BLaER1 (cell line): Measurements from ENCODE around the gene HIBADH.
"Not testable (repeated sequence)": the region's sequence is repeated elsewhere in the genome, so short reads cannot be mapped to it uniquely, and the experiment has no call there.

Source experiments
- H3K27ac ChIP-seq: shearing (Covaris generic); formaldehyde crosslinking; 2 replicates; pipeline ENCODE4 v1.8.1; 2022
- H3K27me3 ChIP-seq: shearing (Covaris generic); formaldehyde crosslinking; 2 replicates; pipeline ENCODE4 v1.8.1; 2022
- H3K36me3 ChIP-seq: shearing (Covaris generic); formaldehyde crosslinking; 2 replicates; pipeline ENCODE4 v1.8.1; 2022
- H3K4me1 ChIP-seq: shearing (Covaris generic); formaldehyde crosslinking; 2 replicates; pipeline ENCODE4 v1.8.1; 2022
- H3K4me2 ChIP-seq: shearing (Covaris generic); formaldehyde crosslinking; 2 replicates; pipeline ENCODE4 v1.8.1; 2022
- H3K4me3 ChIP-seq: shearing (Covaris generic); formaldehyde crosslinking; 2 replicates; pipeline ENCODE4 v1.8.1; 2022
- H3K9ac ChIP-seq: shearing (Covaris generic); formaldehyde crosslinking; 2 replicates; pipeline ENCODE4 v1.8.1; 2022
- H3K9me3 ChIP-seq: shearing (Covaris generic); formaldehyde crosslinking; 2 replicates; pipeline ENCODE4 v1.8.1; 2022
- H4K20me1 ChIP-seq: shearing (Covaris generic); formaldehyde crosslinking; 2 replicates; pipeline ENCODE4 v1.8.1; 2022
- Cebpa-rat ChIP-seq: shearing (Covaris generic); IDR thresholded peaks from 2 replicates; pipeline ENCODE4 v1.8.1; 2022

The HIBADH gene

DNA sequence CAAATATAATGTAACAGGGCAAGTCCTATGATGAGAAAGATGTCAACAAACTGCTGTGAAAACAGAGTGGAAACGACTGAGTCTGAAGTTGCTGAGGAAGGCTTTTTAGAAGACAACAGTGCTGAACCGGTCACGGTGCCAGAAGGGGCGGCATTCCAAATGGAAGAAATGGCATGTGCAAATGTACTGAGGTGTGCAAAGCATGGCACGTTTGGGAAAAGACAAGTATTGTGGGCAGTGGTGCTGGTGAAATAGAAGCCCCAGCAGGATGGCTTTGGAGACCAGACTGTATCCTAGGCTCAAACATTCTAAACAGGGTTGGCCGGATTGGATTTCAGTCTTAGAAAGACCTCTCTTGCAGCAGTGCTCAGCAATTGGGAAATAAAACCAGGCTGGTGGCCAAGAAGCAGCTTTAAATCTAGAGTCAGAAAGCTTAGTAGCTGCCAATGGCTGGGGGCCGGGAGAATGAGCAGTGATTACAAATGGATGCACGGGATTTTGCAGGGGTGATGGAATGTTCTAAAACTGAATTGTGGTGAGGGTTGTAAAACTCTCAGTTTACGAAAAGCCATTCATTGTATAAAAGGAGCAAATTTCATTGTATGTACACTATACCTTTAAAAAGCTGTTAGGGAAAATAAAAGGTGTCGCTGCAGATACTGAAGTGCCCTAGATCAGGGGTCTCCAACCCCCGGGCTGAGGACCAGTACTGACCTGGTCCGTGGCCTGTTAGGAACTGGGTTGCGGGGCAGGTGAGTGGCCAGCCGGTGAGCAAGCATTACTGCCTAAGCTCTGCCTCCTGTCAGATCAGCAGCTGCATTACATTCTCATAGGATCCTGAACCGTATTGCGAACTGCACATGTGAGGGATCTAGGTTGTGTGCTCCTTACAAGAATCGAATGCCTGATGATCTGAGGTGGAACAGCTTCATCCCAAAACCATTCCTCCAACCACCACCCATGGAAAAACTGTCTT, 141.6 kb downstream of the HIBADH start:
- Histone ChIP-seq H3K9ac (no peak overlapping the region), H3K27ac (no peak overlapping the region), H3K4me2 (no peak overlapping the region), H3K4me1 (no peaks in the 10 kb centered on the region), H3K9me3 (no peaks in the 10 kb centered on the region), H3K36me3 (peaks cover 8% of the 10 kb centered on the region), H3K4me3 (no peak overlapping the region), H3K27me3 (no peaks in the 10 kb centered on the region), H4K20me1 (no peaks in the 10 kb centered on the region)
- TF ChIP-seq Cebpa-rat = no peak

DNA sequence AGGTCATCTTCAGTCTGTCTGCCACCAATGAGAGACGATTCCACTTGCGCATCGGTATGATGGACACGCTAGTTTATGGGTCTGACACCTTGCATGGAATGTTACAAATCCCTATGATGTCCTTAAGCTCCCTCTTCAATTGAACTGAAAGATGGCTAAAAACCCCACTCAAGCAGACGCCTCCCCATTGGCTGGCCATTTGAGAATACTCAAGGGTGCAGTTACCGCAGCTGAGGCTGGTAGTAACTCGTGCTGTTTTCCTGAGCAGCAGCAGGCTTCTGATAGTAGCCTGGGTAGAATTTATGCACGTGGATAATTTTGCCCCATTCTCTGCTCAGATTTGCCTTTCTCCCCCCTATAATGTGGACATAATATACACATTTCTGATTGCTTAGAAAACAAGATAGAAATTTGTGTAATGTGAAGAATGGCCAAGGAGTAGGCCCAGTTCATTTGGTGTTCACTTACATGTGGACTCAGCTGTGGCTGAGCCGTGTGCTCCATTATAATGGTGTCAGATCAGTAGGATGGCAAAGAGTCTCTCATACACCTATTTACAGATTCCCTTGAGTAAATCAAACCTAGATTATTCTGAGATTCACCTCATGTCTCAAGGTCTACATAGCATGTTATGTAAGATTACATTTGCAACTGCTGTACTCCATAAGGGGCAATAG, 142.8 kb downstream of the HIBADH start:
- Histone ChIP-seq H3K4me3 (no peak overlapping the region), H3K4me2 (no peak overlapping the region), H3K9ac (no peak overlapping the region), H3K36me3 (no peaks in the 10 kb centered on the region), H3K9me3 (no peaks in the 10 kb centered on the region), H3K27ac (no peak overlapping the region), H3K4me1 (no peaks in the 10 kb centered on the region), H4K20me1 (no peaks in the 10 kb centered on the region), H3K27me3 (no peaks in the 10 kb centered on the region)
- TF ChIP-seq Cebpa-rat = no peak

DNA sequence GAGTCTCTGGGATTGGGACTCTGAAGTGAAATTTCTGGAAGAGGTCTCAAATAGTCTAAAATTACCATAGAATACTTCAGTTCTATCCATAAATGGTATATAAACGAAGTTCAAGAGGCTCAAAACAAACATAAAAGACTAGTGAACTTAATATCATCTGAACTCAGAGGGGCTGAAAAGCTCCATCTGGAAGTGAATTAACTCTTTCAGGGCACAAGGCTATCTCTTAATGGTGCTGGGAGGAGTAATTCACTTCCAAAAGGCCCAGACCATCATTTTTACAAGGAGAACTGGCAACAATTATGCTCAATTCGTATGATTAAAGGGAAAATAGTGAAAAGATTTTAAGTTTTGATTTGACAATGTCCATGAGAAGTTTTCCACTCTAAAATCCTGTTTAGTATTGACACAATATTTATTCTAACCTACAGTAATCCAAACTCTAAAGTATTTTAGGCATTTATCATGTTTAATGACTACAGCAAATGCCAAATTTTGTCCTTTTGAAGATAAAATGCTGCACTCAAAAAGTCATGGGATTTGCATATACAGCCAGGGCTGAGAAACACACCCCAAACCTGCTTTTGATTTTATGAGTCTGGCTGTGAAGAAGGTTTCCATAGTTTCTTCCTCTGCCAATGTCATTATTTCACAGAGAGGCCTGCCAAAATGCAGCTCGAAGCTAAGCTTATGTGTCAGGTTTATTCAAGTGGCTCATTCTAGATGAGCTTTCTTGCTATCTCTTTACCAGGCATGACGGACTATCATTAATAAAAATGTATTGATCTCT, 143.9 kb downstream of the HIBADH start:
- TF ChIP-seq Cebpa-rat = no peak
- Histone ChIP-seq H3K27ac (no peak overlapping the region), H3K4me3 (no peak overlapping the region), H3K27me3 (no peaks in the 10 kb centered on the region), H3K4me1 (no peaks in the 10 kb centered on the region), H3K4me2 (no peak overlapping the region), H3K9me3 (no peaks in the 10 kb centered on the region), H4K20me1 (no peaks in the 10 kb centered on the region), H3K36me3 (no peaks in the 10 kb centered on the region), H3K9ac (no peak overlapping the region)

DNA sequence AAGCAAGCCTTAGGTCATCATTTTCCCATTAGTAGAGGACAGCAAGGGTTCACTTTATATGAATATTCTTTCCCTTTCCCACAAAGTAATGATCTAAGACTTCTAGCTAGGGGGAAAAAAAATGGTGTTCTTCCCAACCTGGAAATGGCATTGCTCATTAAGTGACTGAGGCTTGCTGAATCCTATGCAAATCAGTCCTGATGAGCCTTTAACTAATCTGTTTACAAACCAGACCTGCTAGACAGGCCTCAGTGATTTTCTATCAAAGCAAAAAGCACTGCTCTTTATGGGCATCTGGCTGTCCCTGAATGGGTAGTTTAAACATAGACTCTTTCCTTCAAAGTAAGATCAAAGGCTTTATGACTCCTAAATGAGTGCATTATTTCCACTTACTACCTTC, 146.3 kb downstream of the HIBADH start:
- Histone ChIP-seq H3K4me3 (no peak overlapping the region), H3K4me1 (no peaks in the 10 kb centered on the region), H3K36me3 (no peaks in the 10 kb centered on the region), H3K4me2 (no peak overlapping the region), H3K9me3 (no peaks in the 10 kb centered on the region), H4K20me1 (no peaks in the 10 kb centered on the region), H3K27ac (no peak overlapping the region), H3K27me3 (no peaks in the 10 kb centered on the region), H3K9ac (no peak overlapping the region)
- no peak for TF ChIP-seq Cebpa-rat

DNA sequence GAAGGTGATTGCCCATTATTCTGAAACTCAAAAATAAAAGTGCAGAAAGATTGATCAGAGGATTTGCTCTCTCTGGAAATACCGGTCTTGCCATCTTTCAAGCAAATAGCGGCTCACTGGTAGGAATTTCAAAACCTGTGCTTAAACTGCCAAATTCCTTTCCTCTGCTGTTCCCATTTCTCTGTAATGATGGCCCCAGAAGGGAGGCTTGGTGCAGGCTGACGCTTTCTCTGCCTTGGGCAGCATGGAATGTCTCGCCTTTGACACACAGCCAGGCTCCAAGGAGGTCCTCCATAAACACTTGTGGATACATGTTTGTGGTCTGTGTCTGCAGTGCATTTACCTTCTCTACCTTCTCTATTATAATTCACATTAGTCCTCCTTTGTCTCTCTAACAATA, 146.8 kb downstream of the HIBADH start:
- Histone ChIP-seq H3K4me1 (no peaks in the 10 kb centered on the region), H3K27ac (no peak overlapping the region)

DNA sequence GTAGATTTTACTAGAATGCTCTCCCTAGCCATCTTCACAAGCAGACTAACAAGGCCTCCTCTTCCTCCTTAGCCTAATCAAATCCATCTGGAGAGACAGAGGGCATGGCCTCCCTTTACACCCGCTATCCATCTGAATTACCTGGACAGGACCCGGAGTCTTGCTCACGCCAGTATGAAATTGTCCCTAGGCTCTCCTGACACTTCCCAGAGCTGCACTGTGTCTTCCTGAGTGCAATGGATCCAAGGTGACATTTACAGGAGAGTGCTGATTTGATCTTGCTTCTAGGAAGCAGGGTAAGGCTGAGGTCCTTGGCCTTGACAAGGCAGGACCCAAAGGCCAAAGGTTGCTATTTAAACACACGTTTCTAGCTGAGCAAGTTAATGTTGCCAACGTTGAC, 147.8 kb downstream of the HIBADH start:
- Histone ChIP-seq H3K9me3 (no peaks in the 10 kb centered on the region), H3K4me2 (no peak overlapping the region), H3K27me3 (no peaks in the 10 kb centered on the region), H3K9ac (no peak overlapping the region), H4K20me1 (no peaks in the 10 kb centered on the region), H3K4me1 (no peaks in the 10 kb centered on the region), H3K4me3 (no peak overlapping the region), H3K36me3 (no peaks in the 10 kb centered on the region), H3K27ac (no peak overlapping the region)
- no peak for TF ChIP-seq Cebpa-rat

More for the DNA sequence above, 146.8 kb downstream of the HIBADH start:
- H3K4me3 ChIP-seq = no peak overlapping the region
- H3K36me3 ChIP-seq = no peaks in the 10 kb centered on the region
- H3K27me3 ChIP-seq = no peaks in the 10 kb centered on the region
- no peaks in the 10 kb centered on the region for H4K20me1 ChIP-seq
- H3K9me3 ChIP-seq = no peaks in the 10 kb centered on the region
- no peak overlapping the region for H3K9ac ChIP-seq
- no peak overlapping the region for H3K4me2 ChIP-seq
- TF ChIP-seq Cebpa-rat = no peak

DNA sequence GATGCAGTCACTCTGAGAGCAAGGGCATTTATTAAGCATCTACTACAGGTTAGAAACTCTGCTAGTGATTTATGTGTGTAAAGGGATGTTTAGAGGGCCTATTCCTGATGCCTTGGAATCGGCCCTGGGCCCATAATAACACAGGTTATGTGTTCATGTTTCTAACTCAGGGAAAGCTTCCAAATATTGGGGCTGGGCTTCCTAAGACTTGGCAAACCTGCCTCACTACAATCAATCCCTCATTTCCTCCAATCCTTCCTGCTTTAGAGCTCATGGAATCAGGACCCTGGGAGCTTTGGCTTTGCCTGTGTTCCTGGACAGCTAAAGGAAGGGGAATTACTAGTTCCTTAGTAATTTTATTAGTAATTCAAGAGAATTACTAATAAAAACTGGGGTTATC, 148.8 kb downstream of the HIBADH start:
- no peaks in the 10 kb centered on the region for H3K4me1 ChIP-seq
- H3K9ac ChIP-seq = no peak overlapping the region
- H3K4me2 ChIP-seq = no peak overlapping the region
- H3K27ac ChIP-seq = no peak overlapping the region
- TF ChIP-seq Cebpa-rat = no peak
- no peaks in the 10 kb centered on the region for H3K27me3 ChIP-seq
- H3K9me3 ChIP-seq = no peaks in the 10 kb centered on the region
- H4K20me1 ChIP-seq = no peaks in the 10 kb centered on the region
- H3K4me3 ChIP-seq = no peak overlapping the region
- no peaks in the 10 kb centered on the region for H3K36me3 ChIP-seq

DNA sequence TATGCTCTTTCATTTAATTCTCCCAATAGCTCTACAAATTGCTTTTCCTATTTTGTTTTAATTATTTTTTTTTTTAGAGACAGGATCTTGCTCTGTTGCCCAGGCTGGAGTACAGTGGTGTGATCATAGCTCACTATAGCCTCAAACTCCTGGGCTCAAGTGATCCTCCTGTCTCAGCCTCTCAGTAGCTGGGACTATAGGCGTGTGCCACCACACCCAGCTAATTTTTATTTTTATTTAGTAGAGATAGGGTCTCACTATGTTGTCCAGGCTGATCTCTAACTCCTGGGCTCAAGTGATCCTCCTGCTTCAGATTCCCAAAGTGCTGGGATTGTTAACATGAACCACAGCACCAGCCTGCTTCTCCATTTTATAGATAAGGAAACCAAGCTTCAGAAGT, 151.3 kb downstream of the HIBADH start:
- not testable (repeated sequence) for H4K20me1 ChIP-seq, H3K27ac ChIP-seq, H3K4me1 ChIP-seq, H3K9me3 ChIP-seq, H3K36me3 ChIP-seq, H3K4me3 ChIP-seq, H3K27me3 ChIP-seq, H3K9ac ChIP-seq, H3K4me2 ChIP-seq

DNA sequence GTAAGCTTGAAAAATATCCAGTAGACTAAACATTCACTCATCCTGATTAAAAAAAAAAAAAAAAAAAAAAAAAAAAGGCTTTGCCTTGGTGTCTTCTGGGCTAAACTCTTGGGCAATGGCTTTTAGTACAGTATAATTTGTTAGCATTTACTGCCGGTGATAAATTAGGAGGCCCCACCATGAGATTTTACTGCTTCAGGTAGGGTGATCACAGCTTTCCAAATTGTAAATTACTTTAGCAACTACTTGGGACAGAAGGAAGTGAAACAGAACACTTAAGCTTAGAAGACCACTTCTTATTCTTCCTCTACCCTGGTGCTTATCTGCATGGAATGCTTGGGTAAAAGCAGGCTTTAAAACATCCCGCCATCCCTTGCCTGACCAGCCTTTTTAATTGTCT, 152.1 kb downstream of the HIBADH start:
- Histone ChIP-seq H3K4me1 (no peaks in the 10 kb centered on the region), H3K4me3 (no peak overlapping the region), H4K20me1 (no peaks in the 10 kb centered on the region), H3K27ac (no peak overlapping the region), H3K4me2 (no peak overlapping the region), H3K27me3 (no peaks in the 10 kb centered on the region), H3K9me3 (no peaks in the 10 kb centered on the region), H3K36me3 (no peaks in the 10 kb centered on the region), H3K9ac (no peak overlapping the region)
- TF ChIP-seq Cebpa-rat = no peak

DNA sequence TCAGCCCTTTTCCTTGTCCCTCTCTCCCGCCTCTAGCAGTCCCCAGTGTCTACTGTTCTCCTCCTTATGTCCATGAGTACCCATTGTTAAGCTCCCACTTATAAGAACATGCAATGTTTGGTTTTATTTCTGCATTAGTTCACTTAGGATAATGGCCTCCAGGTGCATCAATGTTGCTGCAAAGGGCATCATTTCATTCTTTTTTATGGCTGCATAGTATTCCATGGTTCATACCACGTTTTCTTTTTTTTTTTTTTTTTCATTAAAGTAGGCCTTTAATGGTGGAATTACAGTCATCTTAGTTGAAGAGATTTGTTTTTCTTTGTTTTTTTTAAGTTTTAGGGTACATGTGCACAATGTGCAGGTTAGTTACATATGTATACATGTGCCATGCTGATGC, 160.8 kb downstream of the HIBADH start:
- H3K4me1 ChIP-seq, H3K4me3 ChIP-seq, H3K27ac ChIP-seq, H3K27me3 ChIP-seq, H4K20me1 ChIP-seq, H3K9ac ChIP-seq, H3K4me2 ChIP-seq, H3K9me3 ChIP-seq, H3K36me3 ChIP-seq: not testable (repeated sequence)
